Activated T-cell treated with anti-CD3 and anti-CD28 coated beads, Interleukin-2, amount 50 U/mL, for 72 hours (primary cell): ENCODE measurements around the gene CHRM2. TPM values are rescaled to one million over a fixed set of nuclear protein-coding genes. Genes with fewer than 3 reads are reported as not detected.

Source experiments
- ATAC-seq, 2 donors: fragments of 150-1000 bp; cut with Tn5 transposase; replicated peaks in 1 of 2; 2 replicates each; pipeline ENCODE4 v1.10.0; 2021; ENCODE audit warnings: moderate library complexity in 2 of 2, mild to moderate bottlenecking in 1 of 2
- DNase-seq, 2 donors: peaks; one replicate each; pipeline ENCODE4 v3.0.0; 2021 to 2022; ENCODE audit warnings: mixed read lengths in 1 of 2
- H3K27ac Mint-ChIP-seq: one replicate; pipeline ENCODE4 v1.8.0; 2022; ENCODE audit warnings: mild to moderate bottlenecking, moderate library complexity, mixed read lengths
- H3K27me3 Mint-ChIP-seq: one replicate; pipeline ENCODE4 v1.8.0; 2022; ENCODE audit warnings: low read depth, mixed read lengths
- H3K36me3 Mint-ChIP-seq, 2 donors: one replicate each; pipeline ENCODE4 v1.8.0; 2022; ENCODE audit warnings: mixed read lengths in 2 of 2, mild to moderate bottlenecking in 1 of 2; ENCODE audit not compliant: insufficient read depth in 2 of 2
- H3K4me1 Mint-ChIP-seq: one replicate; pipeline ENCODE4 v1.8.0; 2022; ENCODE audit warnings: low read depth, mixed read lengths
- H3K4me3 Mint-ChIP-seq, 2 donors: one replicate each; pipeline ENCODE4 v1.8.0; 2022; ENCODE audit warnings: mild to moderate bottlenecking in 2 of 2, mixed read lengths in 2 of 2, moderate library complexity in 2 of 2
- H3K9me3 Mint-ChIP-seq, 2 donors: one replicate each; pipeline ENCODE4 v1.8.0; 2022; ENCODE audit warnings: mixed read lengths in 2 of 2
- total RNA-seq, 2 donors: library from RNA; stranded (reverse); gene quantifications; one replicate each; pipeline ENCODE4 v1.2.3, GENCODE V29; 2022

The CHRM2 gene
- total RNA-seq, 2 donors from 2014 or later: not detected

DNA sequence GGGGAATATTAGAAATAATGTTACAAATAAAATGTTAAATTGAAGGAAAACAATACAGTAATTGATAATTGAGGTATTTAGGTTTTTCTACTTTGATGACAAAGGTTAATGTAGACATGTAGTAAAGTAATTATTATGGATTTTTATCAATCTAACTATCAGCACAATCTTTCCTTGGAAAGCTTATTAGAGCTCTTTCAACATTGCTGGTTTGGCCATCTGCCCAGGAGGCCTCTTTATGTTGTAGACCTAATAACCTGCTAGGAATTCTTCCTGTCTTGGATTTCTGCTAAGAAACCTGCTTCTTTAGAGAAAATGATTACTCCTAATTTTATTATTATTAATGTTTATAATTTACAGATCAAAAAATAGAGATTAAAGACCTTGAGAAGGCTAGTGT, 78.9 kb downstream of the CHRM2 start:
- H3K27ac Mint-ChIP-seq: no peak overlapping the region
- H3K4me1 Mint-ChIP-seq: no peaks in the 10 kb centered on the region
- H3K4me3 Mint-ChIP-seq: no peak overlapping the region
- ATAC-seq: no peak
- no peaks in the 10 kb centered on the region for H3K36me3 Mint-ChIP-seq
- no peaks in the 10 kb centered on the region for H3K27me3 Mint-ChIP-seq
- DNase-seq: no peak
- peaks cover 12 to 17% of the 10 kb centered on the region in 2 donors for H3K9me3 Mint-ChIP-seq

DNA sequence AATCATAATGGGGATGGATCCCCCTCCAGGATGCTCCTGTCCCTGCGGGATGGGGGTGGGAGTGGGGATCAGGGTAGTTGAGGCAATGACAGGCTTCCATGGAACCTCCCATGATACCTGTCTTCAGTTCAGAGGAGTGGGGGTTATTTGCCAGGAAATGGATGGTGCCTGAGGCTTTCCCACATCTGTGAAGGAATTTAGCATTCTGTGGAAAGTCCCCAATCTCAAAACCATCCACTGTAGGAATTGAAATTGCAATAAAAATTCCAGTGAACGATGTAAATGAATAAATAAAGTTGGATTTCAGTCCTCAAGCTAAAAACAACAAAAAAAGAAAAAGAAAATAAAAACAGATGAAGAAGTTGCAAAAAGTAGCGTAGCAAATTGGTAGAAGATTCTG, 81.9 kb downstream of the CHRM2 start:
- Mint-ChIP-seq H3K27ac (no peak overlapping the region), H3K4me3 (no peak overlapping the region), H3K4me1 (no peaks in the 10 kb centered on the region), H3K27me3 (no peaks in the 10 kb centered on the region), H3K36me3 (no peaks in the 10 kb centered on the region), H3K9me3 (peaks cover 13 to 18% of the 10 kb centered on the region in 2 donors)
- ATAC-seq (no peak), DNase-seq (no peak)

DNA sequence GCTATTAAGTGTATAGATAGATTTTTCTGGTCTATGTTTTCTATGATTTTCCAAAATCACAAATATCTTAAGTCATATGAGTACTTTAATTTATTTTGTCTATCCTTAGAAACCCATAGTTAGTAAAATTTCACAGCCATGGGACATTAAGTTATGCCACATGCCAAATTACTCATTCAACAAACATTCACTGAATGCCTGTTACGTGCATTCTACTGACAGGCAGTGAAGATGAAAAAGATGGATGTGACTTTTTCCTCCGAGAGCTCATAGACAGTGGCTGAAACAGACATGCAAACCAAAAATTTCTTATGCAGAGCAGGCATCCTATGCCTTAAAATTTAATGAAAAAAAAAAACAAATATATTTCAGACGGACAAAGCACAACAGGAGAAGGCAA, 84.9 kb downstream of the CHRM2 start:
- no peaks in the 10 kb centered on the region for H3K27me3 Mint-ChIP-seq
- H3K36me3 Mint-ChIP-seq: no peaks in the 10 kb centered on the region
- no peak for ATAC-seq
- H3K9me3 Mint-ChIP-seq: peaks cover 5 to 17% of the 10 kb centered on the region in 2 donors
- no peak overlapping the region for H3K4me3 Mint-ChIP-seq
- DNase-seq: no peak
- no peak overlapping the region for H3K27ac Mint-ChIP-seq
- no peaks in the 10 kb centered on the region for H3K4me1 Mint-ChIP-seq

DNA sequence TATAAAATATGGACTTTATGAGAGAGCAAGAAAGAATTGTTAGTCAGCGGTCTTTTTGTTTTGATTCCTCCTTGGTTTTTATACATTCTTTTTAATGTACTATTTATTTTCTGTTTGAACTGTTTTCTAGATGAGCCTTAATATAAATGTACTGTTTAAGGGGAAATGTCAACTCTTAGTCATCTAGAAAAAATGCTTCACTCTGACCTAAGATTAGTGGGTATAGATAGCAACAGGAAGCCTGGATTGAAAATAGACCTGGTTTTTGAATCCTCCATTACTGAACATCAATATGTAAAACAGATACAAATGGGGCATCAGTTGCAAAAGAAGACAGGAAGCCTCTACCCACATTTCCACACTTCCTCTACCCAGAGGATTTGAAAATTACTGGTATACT, 87.8 kb downstream of the CHRM2 start:
- DNase-seq (no peak), ATAC-seq (no peak)
- no peak overlapping the region for H3K4me3 Mint-ChIP-seq
- H3K9me3 Mint-ChIP-seq: peaks cover 7 to 13% of the 10 kb centered on the region in 2 donors
- no peaks in the 10 kb centered on the region for H3K4me1 Mint-ChIP-seq
- H3K27ac Mint-ChIP-seq: no peak overlapping the region
- no peaks in the 10 kb centered on the region for H3K27me3 Mint-ChIP-seq
- H3K36me3 Mint-ChIP-seq: no peaks in the 10 kb centered on the region

DNA sequence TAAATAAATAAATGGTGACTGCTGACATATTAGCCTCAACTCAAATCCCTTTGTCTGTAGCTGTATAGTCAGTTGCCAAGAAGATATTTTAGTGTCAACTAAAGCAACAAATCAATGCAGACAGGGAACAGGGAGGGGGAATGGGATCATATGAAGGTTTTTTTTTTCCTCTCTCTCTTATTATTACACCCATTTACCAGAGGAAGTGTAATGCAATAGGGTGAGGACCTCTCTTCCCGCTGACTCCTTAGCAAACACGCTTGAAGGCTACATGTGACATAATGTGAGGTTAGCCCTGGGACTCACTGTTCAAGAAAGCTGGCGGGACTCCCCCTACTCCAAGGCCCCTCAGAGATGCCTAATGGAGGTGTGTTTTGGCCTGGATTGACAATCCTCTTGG, 88.2 kb downstream of the CHRM2 start:
- Mint-ChIP-seq H3K36me3 (no peaks in the 10 kb centered on the region), H3K4me3 (no peak overlapping the region), H3K4me1 (no peaks in the 10 kb centered on the region), H3K9me3 (peaks cover 7 to 12% of the 10 kb centered on the region in 2 donors), H3K27ac (no peak overlapping the region), H3K27me3 (no peaks in the 10 kb centered on the region)
- ATAC-seq (no peak), DNase-seq (no peak)

DNA sequence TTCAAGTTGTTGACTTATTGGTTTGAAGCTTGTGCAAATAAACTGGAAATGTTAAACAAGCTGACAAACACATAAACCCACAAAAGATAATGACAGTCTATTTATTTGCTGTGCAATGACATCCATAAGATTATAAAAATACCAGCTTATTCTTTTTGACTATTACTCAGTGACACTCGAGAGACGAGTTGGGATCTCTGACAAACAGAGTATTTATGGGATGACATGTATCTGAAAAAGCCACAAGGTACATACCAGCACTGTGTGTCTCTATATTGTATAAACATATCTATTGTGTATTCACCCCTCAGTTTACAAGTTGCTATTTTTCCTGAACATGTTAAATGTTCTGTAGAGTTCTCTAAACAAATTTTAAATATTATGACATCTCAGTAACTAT, 88.9 kb downstream of the CHRM2 start:
- ATAC-seq (no peak), DNase-seq (no peak)
- Mint-ChIP-seq H3K4me1 (no peaks in the 10 kb centered on the region), H3K36me3 (no peaks in the 10 kb centered on the region), H3K9me3 (peaks cover 7 to 9% of the 10 kb centered on the region in 2 donors), H3K27ac (no peak overlapping the region), H3K4me3 (no peak overlapping the region), H3K27me3 (no peaks in the 10 kb centered on the region)

DNA sequence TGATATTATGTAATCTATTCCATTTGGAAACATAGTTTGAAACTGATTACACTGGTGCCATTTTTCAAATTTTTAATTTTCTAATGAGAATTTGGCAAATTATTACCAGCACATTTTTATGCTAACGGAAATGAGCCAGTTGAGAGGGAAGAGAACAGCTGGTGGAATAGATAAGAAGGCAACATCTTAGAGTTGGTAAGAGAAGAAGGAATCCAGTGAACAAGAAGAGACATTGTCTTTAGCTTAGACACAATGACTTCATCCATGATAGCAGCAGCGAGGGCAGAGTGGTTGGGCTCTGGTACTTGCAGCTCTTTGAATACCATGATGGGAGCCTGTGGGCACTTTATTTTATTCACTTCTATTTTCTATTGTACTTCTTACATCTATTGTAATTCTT, 89.6 kb downstream of the CHRM2 start:
- Mint-ChIP-seq H3K9me3 (peaks cover 5% of the 10 kb centered on the region in 2 donors), H3K4me1 (no peaks in the 10 kb centered on the region), H3K27ac (no peak overlapping the region), H3K36me3 (no peaks in the 10 kb centered on the region), H3K27me3 (no peaks in the 10 kb centered on the region), H3K4me3 (no peak overlapping the region)
- DNase-seq (no peak), ATAC-seq (no peak)

DNA sequence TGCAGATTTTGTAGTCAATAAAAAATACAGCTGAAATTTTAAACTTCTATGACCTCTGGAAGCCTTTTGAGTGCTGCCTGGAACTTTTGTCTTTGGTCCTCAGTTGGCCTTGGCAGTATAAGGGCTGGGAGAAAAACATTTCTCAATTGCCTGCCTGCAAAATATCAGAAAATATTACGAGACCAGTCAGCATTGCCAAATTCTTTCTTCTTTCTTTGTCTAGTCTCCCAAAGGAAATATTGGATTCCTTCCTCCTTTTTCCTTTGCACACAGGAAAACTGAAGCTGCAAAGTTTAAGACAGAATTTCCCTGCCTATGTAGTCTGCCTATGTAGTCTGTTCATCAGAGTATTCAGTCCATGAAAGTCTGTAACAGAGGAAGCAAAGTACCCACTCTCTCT, 95.9 kb downstream of the CHRM2 start:
- H3K27me3 Mint-ChIP-seq: no peaks in the 10 kb centered on the region
- no peaks in the 10 kb centered on the region for H3K36me3 Mint-ChIP-seq
- no peak overlapping the region for H3K4me3 Mint-ChIP-seq
- H3K9me3 Mint-ChIP-seq: peaks cover 3 to 4% of the 10 kb centered on the region in 2 donors
- no peak for ATAC-seq
- no peak for DNase-seq
- H3K27ac Mint-ChIP-seq: no peak overlapping the region
- no peaks in the 10 kb centered on the region for H3K4me1 Mint-ChIP-seq

DNA sequence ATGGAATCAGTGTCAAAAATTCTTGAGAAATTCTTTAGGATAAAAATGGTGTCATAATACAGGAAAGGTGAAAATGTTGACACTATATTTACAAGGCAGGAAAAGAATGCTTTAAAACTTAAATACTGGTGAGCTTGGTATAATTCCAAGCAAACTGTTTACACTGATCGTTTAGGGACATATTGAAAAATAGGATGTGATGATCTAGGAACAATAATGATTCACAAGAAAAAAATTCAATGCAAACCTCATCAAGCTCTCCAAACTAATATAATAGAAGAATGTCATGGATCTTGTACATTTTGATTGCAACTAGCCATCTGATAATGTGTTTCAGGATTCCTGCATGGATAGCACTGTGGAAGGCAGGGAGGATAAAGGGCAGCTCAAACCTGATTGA, 98.4 kb downstream of the CHRM2 start:
- DNase-seq (no peak), ATAC-seq (no peak)
- H3K27ac Mint-ChIP-seq: no peak overlapping the region
- no peaks in the 10 kb centered on the region for H3K4me1 Mint-ChIP-seq
- H3K9me3 Mint-ChIP-seq: peaks cover 0 to 4% of the 10 kb centered on the region in 2 donors
- H3K4me3 Mint-ChIP-seq: no peak overlapping the region
- no peaks in the 10 kb centered on the region for H3K36me3 Mint-ChIP-seq
- H3K27me3 Mint-ChIP-seq: no peaks in the 10 kb centered on the region

DNA sequence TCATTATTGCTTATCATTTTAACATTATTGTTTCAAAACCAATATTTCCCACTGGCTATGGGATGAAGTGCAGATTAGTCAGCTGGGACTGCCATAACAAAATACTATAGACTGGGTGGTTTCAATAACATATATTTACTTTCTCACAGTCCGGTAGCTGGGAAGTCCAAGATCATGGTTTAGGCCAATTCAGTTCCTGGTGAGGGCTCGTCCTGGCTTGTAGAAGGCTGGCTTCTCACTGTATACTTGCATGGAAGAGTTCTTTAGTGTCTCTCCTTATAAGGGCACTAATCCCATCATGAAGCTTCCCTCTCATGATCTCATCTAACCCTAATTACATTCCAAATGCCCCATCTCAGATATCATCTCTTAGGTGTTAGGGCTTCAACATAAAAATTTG, 101.3 kb downstream of the CHRM2 start:
- Mint-ChIP-seq H3K9me3 (peaks cover 4 to 6% of the 10 kb centered on the region in 2 donors), H3K4me3 (no peak overlapping the region), H3K27ac (no peak overlapping the region), H3K4me1 (no peaks in the 10 kb centered on the region), H3K27me3 (no peaks in the 10 kb centered on the region), H3K36me3 (peaks cover 2 to 3% of the 10 kb centered on the region in 2 donors)
- DNase-seq (no peak), ATAC-seq (no peak)

DNA sequence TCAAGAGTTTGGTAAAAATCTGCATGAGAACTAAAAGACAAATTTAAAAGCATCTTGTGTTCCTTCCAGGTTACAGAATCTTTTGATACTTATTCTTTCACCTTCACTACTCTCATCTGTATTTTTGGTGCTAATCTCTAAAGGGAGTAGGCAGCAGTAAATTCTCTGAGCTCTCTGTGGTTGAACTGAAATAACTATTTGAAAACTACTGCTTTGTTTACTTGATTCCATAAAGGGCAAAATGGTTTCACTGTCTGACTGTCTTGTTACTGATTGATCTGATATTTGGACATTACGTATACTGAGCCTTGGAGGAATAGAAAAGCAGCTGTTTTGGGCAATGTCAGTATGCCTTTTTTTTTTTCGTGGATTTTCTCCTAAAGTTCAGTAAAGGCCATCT, 103.3 kb downstream of the CHRM2 start:
- no peaks in the 10 kb centered on the region for H3K27me3 Mint-ChIP-seq
- no peaks in the 10 kb centered on the region for H3K4me1 Mint-ChIP-seq
- no peak overlapping the region for H3K27ac Mint-ChIP-seq
- peaks cover 2 to 3% of the 10 kb centered on the region in 2 donors for H3K36me3 Mint-ChIP-seq
- no peak for ATAC-seq
- peaks cover 4 to 8% of the 10 kb centered on the region in 2 donors for H3K9me3 Mint-ChIP-seq
- no peak overlapping the region for H3K4me3 Mint-ChIP-seq
- no peak for DNase-seq

DNA sequence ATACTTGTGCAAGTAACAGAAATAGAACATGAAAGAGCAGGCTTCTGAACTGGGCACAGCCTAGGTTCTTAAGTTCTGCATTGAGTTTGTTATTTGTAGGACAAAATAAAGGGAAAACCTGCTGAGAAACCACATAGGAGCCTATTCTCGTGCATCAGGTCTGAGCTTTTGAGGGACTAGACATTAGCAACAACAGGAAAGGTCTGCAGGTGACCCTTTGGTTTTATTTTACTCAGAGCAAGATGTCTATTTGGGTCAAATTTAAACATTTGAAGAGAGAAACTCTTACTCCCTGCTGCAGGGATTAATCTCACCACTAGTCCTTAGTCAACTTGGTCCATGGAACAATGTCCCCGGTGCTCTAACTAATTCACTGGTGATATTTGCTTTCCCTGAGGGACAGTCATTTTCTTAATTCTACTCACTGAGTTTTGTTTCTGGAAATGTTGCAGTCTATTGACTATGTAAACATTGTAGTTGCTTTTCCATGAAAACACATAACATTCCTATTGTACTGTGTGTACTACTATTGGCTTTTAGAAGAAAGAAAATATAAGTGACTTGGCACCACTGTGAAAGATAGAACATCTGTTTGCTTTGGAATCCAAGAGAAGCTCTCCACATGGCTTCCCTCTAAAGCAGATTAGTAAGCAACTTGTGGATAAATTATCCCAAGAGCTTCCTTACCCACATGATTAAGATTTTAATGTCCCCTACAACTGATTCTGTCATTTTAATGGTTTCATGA, 108.2 kb downstream of the CHRM2 start:
- Mint-ChIP-seq H3K27ac (no peak overlapping the region), H3K9me3 (peaks cover 6% of the 10 kb centered on the region in 2 donors), H3K36me3 (peaks cover 2 to 3% of the 10 kb centered on the region in 2 donors), H3K4me1 (no peaks in the 10 kb centered on the region), H3K4me3 (no peak overlapping the region), H3K27me3 (no peaks in the 10 kb centered on the region)
- ATAC-seq (no peak), DNase-seq (no peak)

DNA sequence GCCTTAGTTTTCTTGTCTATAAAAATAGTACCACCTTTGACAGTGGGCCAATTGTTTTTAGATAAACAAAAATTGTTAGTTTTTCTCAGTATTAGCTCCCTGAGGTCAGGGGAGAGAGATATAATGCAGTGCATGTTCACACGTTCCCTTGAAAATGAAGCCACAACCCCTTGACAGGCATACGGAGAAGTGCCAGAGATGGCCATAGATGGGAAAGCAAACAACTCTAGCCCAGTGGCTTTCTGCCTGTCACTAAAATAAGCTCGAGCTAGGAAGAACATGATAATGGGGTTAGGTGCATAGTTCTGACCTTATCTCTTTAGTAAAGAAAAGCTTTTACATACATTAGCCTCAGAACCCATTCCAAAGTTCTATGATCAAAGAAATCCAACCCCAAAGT, 124.9 kb downstream of the CHRM2 start:
- ATAC-seq (no peak), DNase-seq (no peak)
- peaks cover 4 to 6% of the 10 kb centered on the region in 2 donors for H3K9me3 Mint-ChIP-seq
- no peak overlapping the region for H3K4me3 Mint-ChIP-seq
- H3K27ac Mint-ChIP-seq: no peak overlapping the region
- no peaks in the 10 kb centered on the region for H3K4me1 Mint-ChIP-seq
- H3K36me3 Mint-ChIP-seq: no peaks in the 10 kb centered on the region
- no peaks in the 10 kb centered on the region for H3K27me3 Mint-ChIP-seq

DNA sequence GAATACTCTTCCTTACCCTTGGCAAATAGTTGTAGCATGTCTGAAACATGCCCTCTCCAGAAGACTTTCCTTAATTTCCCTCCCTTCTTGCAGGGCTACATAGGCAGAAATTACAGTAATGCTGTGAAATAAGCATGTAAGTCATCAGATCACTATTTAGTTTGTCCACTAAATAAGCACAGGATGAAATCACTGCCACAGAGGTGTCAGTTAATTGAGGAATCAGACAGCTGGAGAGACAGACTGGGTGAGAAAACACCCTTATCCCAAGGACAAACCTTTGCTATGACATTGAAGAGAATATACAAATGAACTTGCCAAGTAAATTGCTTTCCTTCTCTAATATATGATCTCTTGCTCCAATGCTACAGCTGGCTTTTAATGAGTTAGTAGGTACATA, 129.3 kb downstream of the CHRM2 start:
- peaks cover 4 to 6% of the 10 kb centered on the region in 2 donors for H3K9me3 Mint-ChIP-seq
- H3K4me3 Mint-ChIP-seq: no peak overlapping the region
- DNase-seq (no peak), ATAC-seq (no peak)
- no peak overlapping the region for H3K27ac Mint-ChIP-seq
- H3K27me3 Mint-ChIP-seq: no peaks in the 10 kb centered on the region
- H3K4me1 Mint-ChIP-seq: no peaks in the 10 kb centered on the region
- H3K36me3 Mint-ChIP-seq: no peaks in the 10 kb centered on the region
